A549 (cell line): ENCODE data around the gene EFHD2. TPM values are rescaled to one million over a fixed set of nuclear protein-coding genes. Genes with fewer than 3 reads are reported as not detected.
A peak's percentile ranks its signal among the peaks of the same experiment; 100 is the strongest.

Experiments used
- ATAC-seq, 2 experiments: fragments of 200-7000 bp in 1 of 2; fragments of >200 bp in 1 of 2; cut with Nextera tagmentation in 1 of 2; cut with Tn5 transposase in 1 of 2; 3 replicates each; pipeline versions ENCODE4 v1.8.0 to v1.9.1; 2018 to 2020; ENCODE audit warnings: mild to moderate bottlenecking in 1 of 2, moderate library complexity in 1 of 2
- CTCF ChIA-PET: fragments of 300-600 bp; sonication (Branson Sonifier 250); formaldehyde crosslinking; extraction: SDS; loops from one replicate; lab custom pipeline; 2021; ENCODE audit warnings: antibody characterized with exemption, inconsistent platforms; lab: Yijun Ruan, JAX
- POLR2A ChIA-PET: fragments of 350-600 bp; formaldehyde crosslinking; extraction: SDS; loops from one replicate; lab custom pipeline; 2021; ENCODE audit warnings: antibody characterized with exemption, inconsistent platforms; lab: Yijun Ruan, JAX
- DNase-seq, 2 experiments: peaks; one replicate each; pipeline versions ENCODE4 v3.0.0 to v3.0.0-alpha.2; 2011 to 2016; ENCODE audit warnings: low read depth in 1 of 2, low spot score in 1 of 2
- FAIRE-seq: peaks from 2 replicates; lab custom pipeline; 2011; peaks lifted over from hg19 to GRCh38; lab: Jason Lieb, UNC
- H3K27ac ChIP-seq, 2 experiments: fragments of >200 bp; sonication (Bioruptor Twin); formaldehyde crosslinking; 3 replicates each; pipeline ENCODE4 v1.5.1; 2016 to 2017
- H3K4me1 ChIP-seq: fragments of >200 bp; sonication (Bioruptor Twin); formaldehyde crosslinking; 3 replicates; pipeline ENCODE4 v1.6.1; 2016
- H3K4me2 ChIP-seq: fragments of >200 bp; sonication (Bioruptor Twin); formaldehyde crosslinking; 3 replicates; pipeline ENCODE4 v1.6.1; 2016
- H3K4me3 ChIP-seq: fragments of >200 bp; sonication (Bioruptor Twin); formaldehyde crosslinking; 3 replicates; pipeline ENCODE4 v1.5.1; 2016
- H3K9me3 ChIP-seq: fragments of >200 bp; sonication (Bioruptor Twin); formaldehyde crosslinking; 3 replicates; pipeline ENCODE4 v1.6.1; 2016
- CBX2 ChIP-seq: fragments of 200-600 bp; sonication (generic); IDR thresholded peaks from 2 replicates; pipeline ENCODE4 v1.6.1; 2016; ENCODE audit warnings: low read depth, mild to moderate bottlenecking, borderline replicate concordance
- CEBPB ChIP-seq, 2 experiments: fragments of >200 bp in 1 of 2; sonication (Bioruptor Twin) in 1 of 2; formaldehyde crosslinking in 1 of 2; IDR thresholded peaks; 2 replicates each; pipeline ENCODE4 v1.6.1; 2012 to 2016
- EHMT2 ChIP-seq: fragments of 200-600 bp; sonication (generic); IDR thresholded peaks from 2 replicates; pipeline ENCODE4 v1.6.1; 2016; ENCODE audit warnings: antibody characterized with exemption, low read depth, mild to moderate bottlenecking, moderate library complexity
- EP300 ChIP-seq, 2 experiments: fragments of >200 bp; sonication (Bioruptor Twin); formaldehyde crosslinking; IDR thresholded peaks; 2 replicates in 1 of 2; 3 replicates in 1 of 2; pipeline ENCODE4 v1.6.1; 2016 to 2017
- ESRRA ChIP-seq: fragments of 150-350 bp; IDR thresholded peaks from 2 replicates; pipeline ENCODE4 v1.6.1; 2014; ENCODE audit warnings: mild to moderate bottlenecking, low read length, borderline replicate concordance
- FOSB ChIP-seq: fragments of 250-450 bp; sonication (Bioruptor Pico); IDR thresholded peaks from 2 replicates; pipeline ENCODE4 v1.5.0; 2020; ENCODE audit warnings: mild to moderate bottlenecking, moderate library complexity
- KDM1A ChIP-seq: fragments of 200-600 bp; sonication (generic); IDR thresholded peaks from 2 replicates; pipeline ENCODE4 v1.6.1; 2016; ENCODE audit warnings: low read depth, mild to moderate bottlenecking
- MAZ ChIP-seq: fragments of 150-350 bp; IDR thresholded peaks from 2 replicates; pipeline ENCODE4 v1.6.1; 2014; ENCODE audit warnings: antibody characterized with exemption, low read depth, low read length, borderline replicate concordance
- POLR2A ChIP-seq: IDR thresholded peaks from 2 replicates; pipeline ENCODE4 v1.6.1; 2012; ENCODE audit warnings: mild to moderate bottlenecking, low read length
- RFX5 ChIP-seq: fragments of 450-650 bp; IDR thresholded peaks from 2 replicates; pipeline ENCODE4 v1.7.1; 2014; ENCODE audit warnings: antibody characterized with exemption, mild to moderate bottlenecking, moderate library complexity
- RNF2 ChIP-seq: fragments of 200-600 bp; sonication (generic); IDR thresholded peaks from 2 replicates; pipeline ENCODE4 v1.6.1; 2016; ENCODE audit warnings: low read depth, mild to moderate bottlenecking, antibody characterized with exemption, moderate library complexity, borderline replicate concordance
- ZFP36 ChIP-seq: fragments of 450-650 bp; IDR thresholded peaks from 2 replicates; pipeline ENCODE4 v1.6.1; 2014; ENCODE audit warnings: borderline replicate concordance; ENCODE audit not compliant: partially characterized antibody
- WGBS: methylation state at CpG from one replicate; pipeline ENCODE4 v1.1.6; 2017; ENCODE audit errors: missing lambda C conversion rate; 5-methylcytosine and 5-hydroxymethylcytosine counted together
- polyA plus RNA-seq, 4 experiments: library from polyadenylated mRNA; depleted of rRNA in 3 of 4; stranded (reverse); fragments of >200 nt; fragmentation: RNase III in 1 of 4; extraction: RNeasy Plus Mini Kit Qiagen cat#74134 plus additional on column Dnase treatment in 1 of 4; gene quantifications; 2 replicates in 3 of 4; 3 replicates in 1 of 4; pipeline ENCODE4 v1.2.3, GENCODE V29; 2011 to 2017
- TF ChIP-seq, protein P1 (sequence below): fragments of >200 bp; sonication (Bioruptor Twin); formaldehyde crosslinking; IDR thresholded peaks from 3 replicates; pipeline ENCODE4 v1.6.1; 2016
- TF ChIP-seq, protein P2 (sequence below): fragments of 250-450 bp; sonication (Bioruptor Pico); IDR thresholded peaks from 2 replicates; pipeline ENCODE4 v1.5.0; 2021; ENCODE audit warnings: mild to moderate bottlenecking, moderate library complexity, borderline replicate concordance
- TF ChIP-seq, protein P3 (sequence below): IDR thresholded peaks from 2 replicates; pipeline ENCODE4 v1.6.1; 2012; ENCODE audit warnings: low read depth, borderline replicate concordance
- TF ChIP-seq, protein P4 (sequence below): fragments of 450-650 bp; IDR thresholded peaks from 2 replicates; pipeline ENCODE4 v1.6.1; 2014; ENCODE audit warnings: antibody characterized with exemption

Gene EFHD2
- polyA plus RNA-seq, 2 of the 4 experiments (the other 2 are of a cell fraction): 33.1 to 96.2 TPM

DNA sequence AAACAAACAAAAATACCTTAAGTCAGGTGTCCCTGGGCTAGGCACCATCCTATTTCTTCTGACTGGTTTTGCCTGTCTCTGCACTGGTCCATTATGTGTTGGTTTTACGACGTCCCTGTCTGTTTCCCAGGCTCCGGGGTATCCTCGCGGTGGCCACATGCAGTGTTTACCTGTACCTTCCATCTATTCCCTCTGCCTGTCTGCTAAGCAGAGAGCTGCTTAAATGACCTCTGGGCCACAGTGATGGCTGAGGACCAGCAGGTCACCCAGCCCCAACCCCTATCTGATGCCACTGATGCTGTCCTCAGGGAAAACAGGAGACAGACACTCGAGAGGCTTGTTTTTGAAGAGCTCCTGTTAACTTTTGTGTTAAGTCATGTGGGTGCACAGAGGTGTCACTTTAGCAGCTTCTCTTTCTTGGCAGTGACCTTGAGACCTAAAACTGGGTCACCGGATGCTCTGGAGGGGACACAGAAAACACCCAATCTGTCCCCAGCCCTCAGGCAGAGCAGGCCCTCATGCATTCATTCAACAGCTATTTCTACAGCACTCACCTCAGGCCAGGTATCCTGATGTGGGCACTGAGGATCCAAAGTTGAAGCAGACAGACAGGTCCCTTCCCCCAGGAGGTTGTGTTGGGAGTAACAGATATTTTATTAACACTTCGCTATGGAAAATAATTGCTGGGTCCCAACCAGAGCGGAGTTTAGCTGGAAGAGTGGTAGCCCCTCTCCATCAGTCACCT, 4.4 kb upstream of the EFHD2 start:
- Histone ChIP-seq H3K4me3 (no peak overlapping the region), H3K9me3 (no peaks in the 10 kb centered on the region), H3K4me2 (no peak overlapping the region), H3K4me1 (peaks cover 26% of the 10 kb centered on the region)
- ATAC-seq: no peak
- POLR2A ChIA-PET: no interaction called here
- no peak for DNase-seq
- 90% methylated on average over 9 of the region's 9 CpGs for WGBS
- TF ChIP-seq RFX5 (no peak), KDM1A (no peak), POLR2A (no peak), ZFP36 (no peak), EHMT2 (no peak), FOSB (CRISPR knock-in tag) (no peak), MAZ (no peak), ESRRA (no peak)
- TF ChIP-seq, protein P1, sequence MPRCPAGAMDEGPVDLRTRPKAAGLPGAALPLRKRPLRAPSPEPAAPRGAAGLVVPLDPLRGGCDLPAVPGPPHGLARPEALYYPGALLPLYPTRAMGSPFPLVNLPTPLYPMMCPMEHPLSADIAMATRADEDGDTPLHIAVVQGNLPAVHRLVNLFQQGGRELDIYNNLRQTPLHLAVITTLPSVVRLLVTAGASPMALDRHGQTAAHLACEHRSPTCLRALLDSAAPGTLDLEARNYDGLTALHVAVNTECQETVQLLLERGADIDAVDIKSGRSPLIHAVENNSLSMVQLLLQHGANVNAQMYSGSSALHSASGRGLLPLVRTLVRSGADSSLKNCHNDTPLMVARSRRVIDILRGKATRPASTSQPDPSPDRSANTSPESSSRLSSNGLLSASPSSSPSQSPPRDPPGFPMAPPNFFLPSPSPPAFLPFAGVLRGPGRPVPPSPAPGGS: no peak
- TF ChIP-seq, protein P2, sequence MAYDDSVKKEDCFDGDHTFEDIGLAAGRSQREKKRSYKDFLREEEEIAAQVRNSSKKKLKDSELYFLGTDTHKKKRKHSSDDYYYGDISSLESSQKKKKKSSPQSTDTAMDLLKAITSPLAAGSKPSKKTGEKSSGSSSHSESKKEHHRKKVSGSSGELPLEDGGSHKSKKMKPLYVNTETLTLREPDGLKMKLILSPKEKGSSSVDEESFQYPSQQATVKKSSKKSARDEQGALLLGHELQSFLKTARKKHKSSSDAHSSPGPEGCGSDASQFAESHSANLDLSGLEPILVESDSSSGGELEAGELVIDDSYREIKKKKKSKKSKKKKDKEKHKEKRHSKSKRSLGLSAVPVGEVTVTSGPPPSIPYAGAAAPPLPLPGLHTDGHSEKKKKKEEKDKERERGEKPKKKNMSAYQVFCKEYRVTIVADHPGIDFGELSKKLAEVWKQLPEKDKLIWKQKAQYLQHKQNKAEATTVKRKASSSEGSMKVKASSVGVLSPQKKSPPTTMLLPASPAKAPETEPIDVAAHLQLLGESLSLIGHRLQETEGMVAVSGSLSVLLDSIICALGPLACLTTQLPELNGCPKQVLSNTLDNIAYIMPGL: no peak
- TF ChIP-seq, protein P3, sequence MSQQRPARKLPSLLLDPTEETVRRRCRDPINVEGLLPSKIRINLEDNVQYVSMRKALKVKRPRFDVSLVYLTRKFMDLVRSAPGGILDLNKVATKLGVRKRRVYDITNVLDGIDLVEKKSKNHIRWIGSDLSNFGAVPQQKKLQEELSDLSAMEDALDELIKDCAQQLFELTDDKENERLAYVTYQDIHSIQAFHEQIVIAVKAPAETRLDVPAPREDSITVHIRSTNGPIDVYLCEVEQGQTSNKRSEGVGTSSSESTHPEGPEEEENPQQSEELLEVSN: no peak
- TF ChIP-seq, protein P4, sequence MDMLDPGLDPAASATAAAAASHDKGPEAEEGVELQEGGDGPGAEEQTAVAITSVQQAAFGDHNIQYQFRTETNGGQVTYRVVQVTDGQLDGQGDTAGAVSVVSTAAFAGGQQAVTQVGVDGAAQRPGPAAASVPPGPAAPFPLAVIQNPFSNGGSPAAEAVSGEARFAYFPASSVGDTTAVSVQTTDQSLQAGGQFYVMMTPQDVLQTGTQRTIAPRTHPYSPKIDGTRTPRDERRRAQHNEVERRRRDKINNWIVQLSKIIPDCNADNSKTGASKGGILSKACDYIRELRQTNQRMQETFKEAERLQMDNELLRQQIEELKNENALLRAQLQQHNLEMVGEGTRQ: no peak
- TF ChIP-seq, all 56 proteins: peak for 0
- peak overlapping the region in 1 of 2 experiments; percentile 23; a peak in 1 of 6 replicates for H3K27ac ChIP-seq
- FAIRE-seq: no peak
- CTCF ChIA-PET: interaction anchor here (0.6 to 3.2 kb wide), 5 partner anchors 10 to 125 kb away, joined by 3 to 11 read pairs (median 3); no protein-coding TSS in a partner anchor

DNA sequence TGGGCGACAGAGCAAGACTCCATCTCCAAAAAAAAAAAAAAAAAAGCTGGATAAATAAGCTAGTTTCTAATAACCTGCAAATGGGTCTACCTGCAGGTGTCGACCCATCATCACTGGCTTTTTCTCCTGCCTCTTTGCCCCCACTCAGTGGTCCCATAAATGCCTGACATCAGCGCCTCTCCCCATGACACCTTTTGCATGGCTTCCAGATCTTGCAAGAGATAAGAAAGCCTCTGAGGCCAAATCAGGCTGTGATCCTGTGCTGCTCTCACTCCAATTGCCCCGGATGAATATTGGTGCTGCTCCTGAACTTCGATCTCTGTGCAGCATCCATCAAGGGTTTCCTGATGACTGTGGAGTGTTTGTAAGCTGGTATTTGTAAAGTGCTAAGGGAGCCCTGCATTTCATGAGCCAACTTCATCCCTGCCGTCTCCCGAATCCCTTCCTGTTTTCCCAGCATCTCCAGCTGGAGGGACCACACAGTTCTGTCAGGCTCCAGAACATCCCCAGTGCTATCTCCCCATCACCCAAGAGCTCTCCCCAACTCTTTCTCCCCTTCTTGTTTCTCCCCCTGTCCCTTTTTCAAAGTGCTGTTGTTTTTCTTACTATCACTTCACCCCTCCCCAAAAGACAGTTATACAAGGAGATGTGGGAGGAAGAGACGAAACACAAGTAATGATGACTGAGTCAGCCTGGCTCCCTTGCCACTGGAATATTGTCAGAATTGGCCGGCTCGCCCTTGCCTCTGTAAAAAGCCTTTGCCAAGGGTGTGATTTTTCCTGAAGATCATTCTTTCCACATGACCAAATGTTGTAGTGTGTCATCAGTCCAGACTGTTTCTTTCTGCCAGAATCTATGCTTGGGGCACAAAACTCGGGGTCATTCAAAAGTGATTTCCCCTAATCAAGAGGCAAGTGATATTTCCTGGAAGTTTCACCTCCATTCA, 2.8 kb upstream of the EFHD2 start:
- H3K27ac ChIP-seq: peak overlapping the region; percentile 37 to 52; a peak in 4 of 6 replicates
- peaks cover 32% of the 10 kb centered on the region for H3K4me1 ChIP-seq
- POLR2A ChIA-PET: no interaction called here
- peak overlapping the region; percentile 50; the same call in 2 of the 3 replicates for H3K4me2 ChIP-seq
- no peaks in the 10 kb centered on the region for H3K9me3 ChIP-seq
- ATAC-seq (no peak), FAIRE-seq (no peak), DNase-seq (no peak)
- no peak overlapping the region for H3K4me3 ChIP-seq
- CTCF ChIA-PET: interaction anchor here (0.7 to 3.2 kb wide), 6 partner anchors 13 to 83 kb away, joined by 3 to 11 read pairs (median 3); no protein-coding TSS in a partner anchor
- no peak for TF ChIP-seq CEBPB (IDR thresholded peaks at IDR 0.05)
- no peak for TF ChIP-seq CBX2
- no peak for TF ChIP-seq EP300 (IDR thresholded peaks at IDR 0.05)
- WGBS: 64% methylated on average over 10 of the region's 11 CpGs

DNA sequence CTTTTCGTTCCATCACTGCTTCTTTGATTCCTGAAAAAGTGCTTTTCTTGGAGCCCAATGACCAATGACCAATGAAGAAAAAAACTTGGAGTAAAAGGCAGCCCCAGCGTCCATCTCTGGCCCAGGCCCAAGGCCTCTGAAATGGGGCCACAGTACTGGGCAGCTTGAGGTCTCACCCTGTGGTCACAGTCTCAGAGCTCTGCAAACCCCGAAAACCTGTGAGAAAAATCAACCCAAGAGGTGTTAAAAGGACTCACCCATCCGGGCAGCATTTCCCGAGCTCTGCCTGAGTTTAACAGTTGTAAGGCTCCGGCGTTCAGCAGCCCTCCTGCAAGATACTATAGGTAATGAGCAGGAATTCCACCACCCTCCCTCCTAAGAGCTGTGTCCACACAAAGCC, 2.1 kb upstream of the EFHD2 start:
- POLR2A ChIA-PET: no interaction called here

More for the DNA sequence above, 2.1 kb upstream of the EFHD2 start:
- FAIRE-seq: no peak
- 91% methylated on average over 7 of the region's 7 CpGs for WGBS
- TF ChIP-seq RNF2: no peak
- no peak for TF ChIP-seq CBX2
- H3K4me2 ChIP-seq: peak overlapping the region; percentile 50; the same call in 2 of the 3 replicates
- CTCF ChIA-PET: interaction anchor here (0.7 to 1.1 kb wide), 4 partner anchors 14 to 83 kb away, joined by 3 to 4 read pairs (median 3); no protein-coding TSS in a partner anchor
- no peaks in the 10 kb centered on the region for H3K9me3 ChIP-seq
- no peak for DNase-seq
- H3K27ac ChIP-seq: peak overlapping the region; percentile 37 to 52; a peak in 4 of 6 replicates
- no peak for ATAC-seq
- H3K4me3 ChIP-seq: no peak overlapping the region
- peaks cover 39% of the 10 kb centered on the region for H3K4me1 ChIP-seq
